K562 (cell line): ENCODE data around the gene KLHL22. TPM values are rescaled to one million over a fixed set of nuclear protein-coding genes. Genes with fewer than 3 reads are reported as not detected.
A peak's percentile ranks its signal among the peaks of the same experiment; 100 is the strongest.

Experiments
- BRCA1 ChIP-seq, 2 experiments: fragments of 450-650 bp in 1 of 2; sonication (generic) in 1 of 2; formaldehyde crosslinking in 1 of 2; IDR thresholded peaks; 2 replicates each; pipeline versions ENCODE4 v1.5.0 to v1.6.1; 2017 to 2020; ENCODE audit warnings: mild to moderate bottlenecking in 1 of 2, missing genetic modification reagents in 1 of 2
- CAMTA2 ChIP-seq: fragments of 250-450 bp; sonication (Bioruptor Pico); conservative IDR thresholded peaks from 2 replicates; pipeline ENCODE4 v1.5.1; 2022
- ELF4 ChIP-seq: fragments of 450-650 bp; formaldehyde crosslinking; IDR thresholded peaks from 2 replicates; pipeline ENCODE4 v1.4.0; 2022; ENCODE audit warnings: missing genetic modification characterization
- HDAC2 ChIP-seq: fragments of 450-650 bp; IDR thresholded peaks from 2 replicates; pipeline ENCODE4 v1.6.1; 2016; ENCODE audit warnings: mild to moderate bottlenecking
- HMG20A ChIP-seq: fragments of 450-650 bp; formaldehyde crosslinking; conservative IDR thresholded peaks from 2 replicates; pipeline ENCODE4 v1.4.0; 2020; ENCODE audit warnings: mild to moderate bottlenecking, mixed read lengths
- KAT2B ChIP-seq: IDR thresholded peaks from one replicate; pipeline ENCODE4 v1.6.1; 2012; ENCODE audit warnings: low read depth, mild to moderate bottlenecking, control low read depth, inconsistent platforms, low read length, moderate library complexity
- MYNN ChIP-seq, 2 experiments: sonication (generic); formaldehyde crosslinking in 1 of 2; IDR thresholded peaks; 2 replicates each; pipeline versions ENCODE4 v1.5.0 to v1.6.1; 2016 to 2020; ENCODE audit warnings: antibody characterized with exemption in 1 of 2, missing genetic modification reagents in 1 of 2
- NR2C1 ChIP-seq, 2 experiments: fragments of 450-650 bp; IDR thresholded peaks; 2 replicates each; pipeline ENCODE4 v1.6.1; 2017; ENCODE audit warnings: mild to moderate bottlenecking in 2 of 2, antibody characterized with exemption in 1 of 2, inconsistent platforms in 1 of 2, missing compliant biosample characterization in 1 of 2, missing genetic modification characterization in 1 of 2
- PHF8 ChIP-seq: fragments of 200-600 bp; sonication (generic); IDR thresholded peaks from 2 replicates; pipeline ENCODE4 v1.6.1; 2012; ENCODE audit warnings: mixed run types, mild to moderate bottlenecking, inconsistent platforms, low read length, moderate library complexity, borderline replicate concordance
- RBM22 ChIP-seq: fragments of 200-400 bp; formaldehyde crosslinking; IDR thresholded peaks from 2 replicates; pipeline ENCODE4 v1.6.1; 2018; ENCODE audit warnings: low read length, low read depth; ENCODE audit not compliant: poor library complexity, severe bottlenecking
- RFX7 ChIP-seq: fragments of 250-450 bp; sonication (Bioruptor Pico); IDR thresholded peaks from 2 replicates; pipeline ENCODE4 v1.5.1; 2021; ENCODE audit warnings: mild to moderate bottlenecking
- TAF1 ChIP-seq: IDR thresholded peaks from 2 replicates; pipeline ENCODE4 v1.6.1; 2011; ENCODE audit warnings: mild to moderate bottlenecking, low read length, moderate library complexity; ENCODE audit not compliant: insufficient read depth, control insufficient read depth, severe bottlenecking; ENCODE audit errors: extremely low read depth
- TEAD1 ChIP-seq, 2 experiments: fragments of 450-650 bp in 1 of 2; sonication (generic) in 1 of 2; formaldehyde crosslinking; IDR thresholded peaks; 2 replicates each; pipeline versions ENCODE4 v1.4.0 to v1.8.0; 2020 to 2022; ENCODE audit warnings: mild to moderate bottlenecking in 2 of 2, missing genetic modification reagents in 1 of 2
- ZC3H8 ChIP-seq: fragments of 450-650 bp; IDR thresholded peaks from 2 replicates; pipeline ENCODE4 v1.6.1; 2017
- ZNF354B ChIP-seq: fragments of 250-450 bp; sonication (Bioruptor Pico); IDR thresholded peaks from 2 replicates; pipeline ENCODE4 v1.4.0; 2020
- ZNF695 ChIP-seq: fragments of 450-650 bp; formaldehyde crosslinking; IDR thresholded peaks from 2 replicates; pipeline ENCODE4 v1.4.0; 2020; ENCODE audit warnings: mild to moderate bottlenecking, moderate library complexity
- polyA plus RNA-seq, 8 experiments: library from polyadenylated mRNA; depleted of rRNA in 4 of 8; stranded (reverse) in 5 of 8; unstranded in 3 of 8; fragments of >200 nt; fragmentation: Nextera tagmentation in 2 of 8; fragmentation: Illumina TruSeq in 1 of 8; extraction: Ambion mirVana in 2 of 8; extraction: Trizol in 1 of 8; gene quantifications; 2 replicates each; pipeline versions ENCODE4 v1.2.1 to v1.2.3, GENCODE V29; 2011 to 2014; ENCODE audit warnings: inconsistent platforms in 1 of 8, missing spikeins in 1 of 8
- total RNA-seq, 7 experiments: library from RNA; depleted of rRNA in 6 of 7; stranded (reverse); fragments of >200 nt in 6 of 7; fragmentation: Illumina TruSeq in 2 of 7; extraction: Trizol in 2 of 7; gene quantifications; 2 replicates each; pipeline versions ENCODE4 v1.2.1 to v1.2.3, GENCODE V29; 2011 to 2021; ENCODE audit warnings: low replicate concordance in 1 of 7
- TF ChIP-seq, protein P1 (sequence below): fragments of 250-450 bp; sonication (Bioruptor Pico); IDR thresholded peaks from 2 replicates; pipeline ENCODE4 v1.4.0; 2020
- TF ChIP-seq, protein P2 (sequence below): fragments of 450-650 bp; formaldehyde crosslinking; IDR thresholded peaks from 2 replicates; pipeline ENCODE4 v1.4.0; 2020; ENCODE audit warnings: mild to moderate bottlenecking, moderate library complexity
- TF ChIP-seq, protein P3 (sequence below): fragments of 250-450 bp; sonication (Bioruptor Pico); IDR thresholded peaks from 2 replicates; pipeline ENCODE4 v1.8.0; 2022; ENCODE audit warnings: moderate library complexity, mild to moderate bottlenecking, inconsistent platforms

The KLHL22 gene
- total and polyA plus RNA-seq, 9 of the 15 experiments (the other 6 are each of a cell fraction or from before 2014, with no cell fraction given), result 1.3 to 25.6 (median 15.2) TPM

DNA sequence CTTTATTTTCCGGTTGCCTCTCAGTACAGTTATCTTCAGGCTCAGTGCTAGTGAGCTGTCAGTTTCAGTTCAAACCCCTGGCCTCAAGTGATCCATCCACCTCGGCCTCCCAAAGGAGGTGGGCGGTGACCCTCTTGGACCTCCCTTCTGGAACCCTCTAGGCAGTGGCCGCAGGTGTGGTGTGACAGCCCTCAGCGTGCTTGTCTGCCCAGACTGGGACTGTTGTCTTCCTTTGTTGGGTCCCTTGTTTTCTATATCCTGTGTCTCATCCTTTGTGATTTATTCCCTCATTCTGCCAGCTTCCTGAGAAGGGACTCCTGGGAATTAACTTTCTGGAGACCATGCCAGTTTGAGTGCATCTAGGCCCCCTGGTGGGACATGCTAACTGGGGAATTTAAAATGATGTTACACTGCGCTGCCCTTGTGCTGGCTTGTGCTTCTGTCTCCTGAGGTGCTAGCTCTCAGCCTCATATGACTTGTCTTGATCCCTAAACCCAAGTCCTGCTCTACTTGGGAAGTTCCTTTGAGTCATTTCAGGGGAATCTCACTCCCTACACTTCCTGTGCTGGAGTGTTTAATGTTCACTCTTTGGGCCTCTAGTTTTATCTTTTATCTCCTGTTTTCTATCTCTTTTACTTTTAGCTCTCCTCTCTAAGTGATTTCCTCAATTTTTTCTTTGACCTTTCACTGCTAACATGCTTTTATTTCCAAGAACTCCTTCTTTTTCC lies 31.2 kb upstream of the KLHL22 start (continued):
- TF ChIP-seq, protein P1, sequence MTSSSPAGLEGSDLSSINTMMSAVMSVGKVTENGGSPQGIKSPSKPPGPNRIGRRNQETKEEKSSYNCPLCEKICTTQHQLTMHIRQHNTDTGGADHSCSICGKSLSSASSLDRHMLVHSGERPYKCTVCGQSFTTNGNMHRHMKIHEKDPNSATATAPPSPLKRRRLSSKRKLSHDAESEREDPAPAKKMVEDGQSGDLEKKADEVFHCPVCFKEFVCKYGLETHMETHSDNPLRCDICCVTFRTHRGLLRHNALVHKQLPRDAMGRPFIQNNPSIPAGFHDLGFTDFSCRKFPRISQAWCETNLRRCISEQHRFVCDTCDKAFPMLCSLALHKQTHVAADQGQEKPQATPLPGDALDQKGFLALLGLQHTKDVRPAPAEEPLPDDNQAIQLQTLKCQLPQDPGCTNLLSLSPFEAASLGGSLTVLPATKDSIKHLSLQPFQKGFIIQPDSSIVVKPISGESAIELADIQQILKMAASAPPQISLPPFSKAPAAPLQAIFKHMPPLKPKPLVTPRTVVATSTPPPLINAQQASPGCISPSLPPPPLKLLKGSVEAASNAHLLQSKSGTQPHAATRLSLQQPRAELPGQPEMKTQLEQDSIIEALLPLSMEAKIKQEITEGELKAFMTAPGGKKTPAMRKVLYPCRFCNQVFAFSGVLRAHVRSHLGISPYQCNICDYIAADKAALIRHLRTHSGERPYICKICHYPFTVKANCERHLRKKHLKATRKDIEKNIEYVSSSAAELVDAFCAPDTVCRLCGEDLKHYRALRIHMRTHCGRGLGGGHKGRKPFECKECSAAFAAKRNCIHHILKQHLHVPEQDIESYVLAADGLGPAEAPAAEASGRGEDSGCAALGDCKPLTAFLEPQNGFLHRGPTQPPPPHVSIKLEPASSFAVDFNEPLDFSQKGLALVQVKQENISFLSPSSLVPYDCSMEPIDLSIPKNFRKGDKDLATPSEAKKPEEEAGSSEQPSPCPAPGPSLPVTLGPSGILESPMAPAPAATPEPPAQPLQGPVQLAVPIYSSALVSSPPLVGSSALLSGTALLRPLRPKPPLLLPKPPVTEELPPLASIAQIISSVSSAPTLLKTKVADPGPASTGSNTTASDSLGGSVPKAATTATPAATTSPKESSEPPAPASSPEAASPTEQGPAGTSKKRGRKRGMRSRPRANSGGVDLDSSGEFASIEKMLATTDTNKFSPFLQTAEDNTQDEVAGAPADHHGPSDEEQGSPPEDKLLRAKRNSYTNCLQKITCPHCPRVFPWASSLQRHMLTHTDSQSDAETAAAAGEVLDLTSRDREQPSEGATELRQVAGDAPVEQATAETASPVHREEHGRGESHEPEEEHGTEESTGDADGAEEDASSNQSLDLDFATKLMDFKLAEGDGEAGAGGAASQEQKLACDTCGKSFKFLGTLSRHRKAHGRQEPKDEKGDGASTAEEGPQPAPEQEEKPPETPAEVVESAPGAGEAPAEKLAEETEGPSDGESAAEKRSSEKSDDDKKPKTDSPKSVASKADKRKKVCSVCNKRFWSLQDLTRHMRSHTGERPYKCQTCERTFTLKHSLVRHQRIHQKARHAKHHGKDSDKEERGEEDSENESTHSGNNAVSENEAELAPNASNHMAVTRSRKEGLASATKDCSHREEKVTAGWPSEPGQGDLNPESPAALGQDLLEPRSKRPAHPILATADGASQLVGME (CRISPR knock-in tag), result 0 out of 2 replicates have a peak, but pooled peaks have one; percentile 16
- TF ChIP-seq NR2C1 (IDR thresholded peaks at IDR 0.05), result no peak
- no peak for TF ChIP-seq NR2C1 (tag; IDR thresholded peaks at IDR 0.05)
- no peak for TF ChIP-seq ZC3H8
- TF ChIP-seq, protein P2, sequence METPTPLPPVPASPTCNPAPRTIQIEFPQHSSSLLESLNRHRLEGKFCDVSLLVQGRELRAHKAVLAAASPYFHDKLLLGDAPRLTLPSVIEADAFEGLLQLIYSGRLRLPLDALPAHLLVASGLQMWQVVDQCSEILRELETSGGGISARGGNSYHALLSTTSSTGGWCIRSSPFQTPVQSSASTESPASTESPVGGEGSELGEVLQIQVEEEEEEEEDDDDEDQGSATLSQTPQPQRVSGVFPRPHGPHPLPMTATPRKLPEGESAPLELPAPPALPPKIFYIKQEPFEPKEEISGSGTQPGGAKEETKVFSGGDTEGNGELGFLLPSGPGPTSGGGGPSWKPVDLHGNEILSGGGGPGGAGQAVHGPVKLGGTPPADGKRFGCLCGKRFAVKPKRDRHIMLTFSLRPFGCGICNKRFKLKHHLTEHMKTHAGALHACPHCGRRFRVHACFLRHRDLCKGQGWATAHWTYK, result 0 out of 2 replicates have a peak, but pooled peaks have one; percentile 11
- TF ChIP-seq TAF1, result no peak
- 0 out of 2 replicates have a peak, but pooled peaks have one; percentile 58 for TF ChIP-seq ZNF695
- peak; percentile 72 for TF ChIP-seq ELF4 (CRISPR knock-in tag)
- TF ChIP-seq KAT2B, result peak; percentile 70
- no peak for TF ChIP-seq RBM22
- TF ChIP-seq HDAC2, result no peak
- no peak for TF ChIP-seq MYNN (IDR thresholded peaks at IDR 0.05)
- TF ChIP-seq MYNN (CRISPR knock-in tag; IDR thresholded peaks at IDR 0.05), result no peak
- TF ChIP-seq ZNF354B, result peak; percentile 69; the same call in 1 of the 2 replicates
- 0 out of 2 replicates have a peak, but pooled peaks have one; percentile 82 for TF ChIP-seq CAMTA2 (CRISPR knock-in tag)
- TF ChIP-seq HMG20A (CRISPR knock-in tag), result 0 out of 2 replicates have a peak, but pooled peaks have one; percentile 11
- no peak for TF ChIP-seq RFX7 (CRISPR knock-in tag)
- no peak for TF ChIP-seq BRCA1 (IDR thresholded peaks at IDR 0.05)
- no peak for TF ChIP-seq BRCA1 (CRISPR knock-in tag; IDR thresholded peaks at IDR 0.05)
- TF ChIP-seq PHF8, result peak; percentile 19; the same call in 1 of the 2 replicates
- TF ChIP-seq, protein P3, sequence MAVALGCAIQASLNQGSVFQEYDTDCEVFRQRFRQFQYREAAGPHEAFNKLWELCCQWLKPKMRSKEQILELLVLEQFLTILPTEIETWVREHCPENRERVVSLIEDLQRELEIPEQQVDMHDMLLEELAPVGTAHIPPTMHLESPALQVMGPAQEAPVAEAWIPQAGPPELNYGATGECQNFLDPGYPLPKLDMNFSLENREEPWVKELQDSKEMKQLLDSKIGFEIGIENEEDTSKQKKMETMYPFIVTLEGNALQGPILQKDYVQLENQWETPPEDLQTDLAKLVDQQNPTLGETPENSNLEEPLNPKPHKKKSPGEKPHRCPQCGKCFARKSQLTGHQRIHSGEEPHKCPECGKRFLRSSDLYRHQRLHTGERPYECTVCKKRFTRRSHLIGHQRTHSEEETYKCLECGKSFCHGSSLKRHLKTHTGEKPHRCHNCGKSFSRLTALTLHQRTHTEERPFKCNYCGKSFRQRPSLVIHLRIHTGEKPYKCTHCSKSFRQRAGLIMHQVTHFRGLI, result no peak
- TF ChIP-seq TEAD1 (CRISPR knock-in tag; IDR thresholded peaks at IDR 0.05), result peak in 1 of 2 experiments; percentile 59; a peak in 1 of 4 replicates
